Small intestine (tissue), 16 donors: ENCODE data around the gene GANC. TPM values are rescaled to one million over a fixed set of nuclear protein-coding genes. Genes with fewer than 3 reads are reported as not detected.
"Not testable (repeated sequence)": the region's sequence is repeated elsewhere in the genome, so short reads cannot be mapped to it uniquely, and the experiment has no call there.

Source experiments
- DNase-seq, 2 donors: peaks; one replicate each; pipeline versions ENCODE4 v3.0.0 to v3.0.0-alpha.2; 2013
- FAIRE-seq: peaks from 2 replicates; lab custom pipeline; 2012; peaks lifted over from hg19 to GRCh38; lab: Jason Lieb, UNC
- H3K27ac ChIP-seq, 3 donors: one replicate each; pipeline ENCODE4 v1.5.1; 2013; ENCODE audit warnings: low read length in 2 of 3, mild to moderate bottlenecking in 2 of 3, control low read depth in 1 of 3, inconsistent platforms in 1 of 3, low read depth in 1 of 3, moderate library complexity in 1 of 3
- H3K27me3 ChIP-seq, 3 donors: one replicate each; pipeline ENCODE4 v1.6.1; 2013; ENCODE audit warnings: low read length in 3 of 3, inconsistent platforms in 1 of 3; ENCODE audit not compliant: control insufficient read depth in 3 of 3, insufficient read depth in 3 of 3
- H3K36me3 ChIP-seq, 3 donors: one replicate each; pipeline ENCODE4 v1.6.1; 2013; ENCODE audit warnings: low read length in 3 of 3, inconsistent platforms in 1 of 3, low read depth in 1 of 3, mild to moderate bottlenecking in 1 of 3, moderate library complexity in 1 of 3; ENCODE audit not compliant: control insufficient read depth in 3 of 3, insufficient read depth in 2 of 3
- H3K4me1 ChIP-seq, 3 donors: one replicate each; pipeline ENCODE4 v1.6.1; 2013; ENCODE audit warnings: low read length in 2 of 3, inconsistent platforms in 1 of 3, low read depth in 1 of 3, mild to moderate bottlenecking in 1 of 3, moderate library complexity in 1 of 3; ENCODE audit not compliant: control insufficient read depth in 3 of 3, insufficient read depth in 2 of 3
- H3K4me3 ChIP-seq, 3 donors: one replicate each; pipeline ENCODE4 v1.5.1; 2013; ENCODE audit warnings: low read length in 3 of 3, control low read depth in 1 of 3, inconsistent platforms in 1 of 3, low read depth in 1 of 3, mild to moderate bottlenecking in 1 of 3, moderate library complexity in 1 of 3
- H3K9me3 ChIP-seq, 2 donors: one replicate each; pipeline ENCODE4 v1.6.1; 2013; ENCODE audit warnings: low read depth in 1 of 2, low read length in 1 of 2; ENCODE audit not compliant: control insufficient read depth in 2 of 2, insufficient read depth in 1 of 2
- WGBS, 3 donors: extraction: QIAGEN DNeasy Blood & Tissue Kit; methylation state at CpG; one replicate each; pipeline ENCODE4 v1.1.7; 2013; 5-methylcytosine and 5-hydroxymethylcytosine counted together
- long read RNA-seq, 10 donors: transcript quantifications; one replicate each; lab custom pipeline, GENCODE V29; 2026
- polyA plus RNA-seq, 4 donors: library from polyadenylated mRNA; stranded (reverse) in 3 of 4; unstranded in 1 of 4; fragments of 200-250 nt in 3 of 4; fragments of 120-200 nt in 1 of 4; gene quantifications; one replicate each; pipeline versions ENCODE4 v1.2.1 to v1.2.3, GENCODE V29; 2013
- donor health status: healthy with polysubstance abuse.
- donor health status: control.
- donor health status: control.
- donor health status: Bipolar disorder and iron deficiency.
- donor health status: healthy.

GANC gene, protein sequence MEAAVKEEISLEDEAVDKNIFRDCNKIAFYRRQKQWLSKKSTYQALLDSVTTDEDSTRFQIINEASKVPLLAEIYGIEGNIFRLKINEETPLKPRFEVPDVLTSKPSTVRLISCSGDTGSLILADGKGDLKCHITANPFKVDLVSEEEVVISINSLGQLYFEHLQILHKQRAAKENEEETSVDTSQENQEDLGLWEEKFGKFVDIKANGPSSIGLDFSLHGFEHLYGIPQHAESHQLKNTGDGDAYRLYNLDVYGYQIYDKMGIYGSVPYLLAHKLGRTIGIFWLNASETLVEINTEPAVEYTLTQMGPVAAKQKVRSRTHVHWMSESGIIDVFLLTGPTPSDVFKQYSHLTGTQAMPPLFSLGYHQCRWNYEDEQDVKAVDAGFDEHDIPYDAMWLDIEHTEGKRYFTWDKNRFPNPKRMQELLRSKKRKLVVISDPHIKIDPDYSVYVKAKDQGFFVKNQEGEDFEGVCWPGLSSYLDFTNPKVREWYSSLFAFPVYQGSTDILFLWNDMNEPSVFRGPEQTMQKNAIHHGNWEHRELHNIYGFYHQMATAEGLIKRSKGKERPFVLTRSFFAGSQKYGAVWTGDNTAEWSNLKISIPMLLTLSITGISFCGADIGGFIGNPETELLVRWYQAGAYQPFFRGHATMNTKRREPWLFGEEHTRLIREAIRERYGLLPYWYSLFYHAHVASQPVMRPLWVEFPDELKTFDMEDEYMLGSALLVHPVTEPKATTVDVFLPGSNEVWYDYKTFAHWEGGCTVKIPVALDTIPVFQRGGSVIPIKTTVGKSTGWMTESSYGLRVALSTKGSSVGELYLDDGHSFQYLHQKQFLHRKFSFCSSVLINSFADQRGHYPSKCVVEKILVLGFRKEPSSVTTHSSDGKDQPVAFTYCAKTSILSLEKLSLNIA (N-terminal part only)
- 10 to 100 TPM in 3 of 4 donors, 1 to 10 TPM in 1; 5.1 to 25.8 (median 11.1) TPM for polyA plus RNA-seq
- long read RNA-seq, donor 1 = 0 reads
- long read RNA-seq, donor 2 = 0 reads
- long read RNA-seq, donor 3 = 0 reads
- long read RNA-seq, donor 4 = 0 reads
- long read RNA-seq, donor 5, partial matches to known transcripts = 0 of 1 reads
- long read RNA-seq, donor 5, other reads (novel, unspliced or antisense) = 0 of 1 reads
- long read RNA-seq, donor 6, partial matches to known transcripts = 0 of 1 reads
- long read RNA-seq, donor 6, other reads (novel, unspliced or antisense) = 0 of 1 reads
- long read RNA-seq, donor 7, partial matches to known transcripts = 0 of 3 reads
- long read RNA-seq, donor 7, other reads (novel, unspliced or antisense) = 0 of 3 reads
- long read RNA-seq, donor 8 = 0 reads
- long read RNA-seq, donor 9 = 0 reads
- long read RNA-seq, donor 10, partial matches to known transcripts = 6 of 6 reads
- long read RNA-seq, donor 10, other reads (novel, unspliced or antisense) = 0 of 6 reads

DNA sequence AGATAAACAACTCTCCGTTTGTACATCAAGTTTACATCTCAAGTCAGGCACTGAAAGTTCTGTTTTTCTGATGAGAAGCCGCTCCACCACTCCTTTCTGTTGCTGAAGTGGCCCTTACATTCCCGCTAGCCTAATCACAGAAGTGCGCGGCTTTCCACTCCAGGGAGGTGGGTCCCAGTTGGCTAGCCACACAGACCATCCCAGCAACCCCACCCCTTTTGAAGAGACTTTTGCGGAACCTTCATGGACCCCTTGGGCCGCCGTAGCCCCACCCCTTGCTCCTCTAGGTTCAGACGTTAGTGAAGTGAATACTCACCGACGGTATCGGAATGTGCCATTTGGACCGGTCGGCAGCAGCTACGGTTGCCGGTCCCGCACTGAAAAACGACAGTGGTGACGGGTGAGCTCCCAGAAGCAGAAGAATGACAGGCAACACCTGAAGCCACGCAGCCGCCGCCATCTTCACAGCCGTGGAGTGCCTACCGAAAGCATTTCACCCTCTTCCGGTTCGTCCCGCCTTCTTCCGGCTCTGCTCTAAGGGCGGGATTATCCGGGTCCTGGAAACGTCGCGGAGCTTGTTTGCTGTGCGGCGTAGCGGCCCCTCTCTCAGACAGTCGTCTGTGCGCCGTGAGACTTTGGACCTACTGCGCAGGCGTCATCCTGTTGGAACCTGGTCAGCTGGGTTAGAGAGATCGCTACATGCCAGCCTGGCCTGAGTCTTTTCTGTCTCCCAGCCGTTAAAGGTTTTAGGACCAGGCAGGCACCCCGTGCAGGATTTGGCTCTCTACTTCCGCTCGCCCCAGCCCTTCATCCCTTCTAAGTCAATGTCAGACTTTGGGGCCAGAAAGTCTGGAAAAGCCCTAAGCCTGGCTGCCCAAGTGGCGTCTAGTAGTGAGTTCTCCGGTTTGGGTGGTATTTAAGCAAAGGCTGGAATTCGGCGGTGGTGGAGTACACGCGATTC lies at the start of gene GANC, which contains the start of gene TMEM87A:
TSS of gene GANC (plus strand) at position 263 of the 961 bp plus-strand sequence. CDS start 1,281 bp downstream, outside the sequence.
TSS of gene TMEM87A (minus strand) at position 495 of the 961 bp plus-strand sequence. CDS start at position 460, 35 bp downstream.
- H3K9me3 ChIP-seq = no peaks in the 10 kb centered on the region
- peak within 1 kb of the TSS; percentile 63 to 73 (median 68) for H3K4me3 ChIP-seq
- FAIRE-seq = no peak
- peaks cover 0 to 15% (median 8%) of the 10 kb centered on the region in 3 donors for H3K4me1 ChIP-seq
- peak within 1 kb of the TSS; percentile 98 to 100 (median 98) for H3K27ac ChIP-seq
- peaks cover 0 to 9% (median 1%) of the 10 kb centered on the region in 3 donors for H3K36me3 ChIP-seq
- H3K27me3 ChIP-seq = no peaks in the 10 kb centered on the region
- WGBS, 3 donors = 0% methylated on average over 52 of the region's 52 CpGs
- DNase-seq = peak; percentile 99

DNA sequence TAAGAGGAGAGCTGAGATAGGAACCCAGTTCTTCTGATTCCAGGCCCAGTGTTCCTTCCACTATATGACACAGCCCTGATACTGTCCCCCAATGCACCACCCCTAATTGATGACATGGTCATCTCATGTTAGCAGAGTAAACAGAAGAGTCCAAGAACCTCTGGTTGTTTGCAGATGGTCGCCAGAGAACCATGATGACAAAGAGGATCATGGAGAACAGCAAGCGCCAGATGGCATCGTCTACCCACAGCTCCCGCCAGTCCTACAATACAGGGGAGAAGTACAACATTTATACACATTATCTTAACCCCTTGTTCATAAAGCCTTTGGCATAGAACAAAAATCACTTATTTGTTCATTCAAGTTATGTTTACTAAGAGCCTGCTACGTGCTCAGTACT lies 46.4 kb upstream of the GANC start:
- H3K27ac ChIP-seq = no peak overlapping the region
- DNase-seq = no peak
- H3K9me3 ChIP-seq = no peaks in the 10 kb centered on the region
- H3K4me3 ChIP-seq = no peak overlapping the region
- peaks cover 0 to 15% (median 0%) of the 10 kb centered on the region in 3 donors for H3K4me1 ChIP-seq
- no peaks in the 10 kb centered on the region for H3K27me3 ChIP-seq
- peaks cover 12 to 41% (median 18%) of the 10 kb centered on the region in 3 donors for H3K36me3 ChIP-seq
- 90 to 94% (median 93%) methylated on average over 5 of the region's 5 CpGs for WGBS, 3 donors
- no peak for FAIRE-seq

DNA sequence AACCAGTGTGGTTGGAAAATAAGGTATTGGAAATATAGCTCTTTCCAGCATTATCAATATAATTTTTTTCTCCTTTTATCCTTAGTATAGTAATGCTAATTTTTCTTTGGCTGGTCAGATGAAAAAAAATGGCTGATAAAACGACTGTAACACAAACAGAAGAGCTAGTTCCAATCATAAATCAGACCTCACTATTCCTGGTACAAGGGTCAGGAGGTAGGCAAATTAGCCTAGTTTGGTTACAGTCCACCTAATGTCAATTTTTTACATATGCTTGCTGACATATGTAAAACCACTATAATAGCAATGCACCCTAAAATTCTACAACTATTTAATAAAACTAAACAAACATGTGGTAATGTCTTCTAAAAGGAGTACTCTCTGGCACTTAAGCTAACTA lies 45.0 kb upstream of the GANC start:
- Histone ChIP-seq H3K9me3 (no peaks in the 10 kb centered on the region), H3K4me3 (no peak overlapping the region), H3K36me3 (peaks cover 9 to 31% (median 18%) of the 10 kb centered on the region in 3 donors), H3K27ac (peak overlapping the region in 1 of 3 donors; percentile 52), H3K27me3 (no peaks in the 10 kb centered on the region), H3K4me1 (peaks cover 0 to 16% (median 0%) of the 10 kb centered on the region in 3 donors)
- FAIRE-seq = no peak
- peak; percentile 74 to 78 for DNase-seq
- WGBS, 3 donors = 9 to 38% (median 23%) methylated on average over 1 of the region's 1 CpG

DNA sequence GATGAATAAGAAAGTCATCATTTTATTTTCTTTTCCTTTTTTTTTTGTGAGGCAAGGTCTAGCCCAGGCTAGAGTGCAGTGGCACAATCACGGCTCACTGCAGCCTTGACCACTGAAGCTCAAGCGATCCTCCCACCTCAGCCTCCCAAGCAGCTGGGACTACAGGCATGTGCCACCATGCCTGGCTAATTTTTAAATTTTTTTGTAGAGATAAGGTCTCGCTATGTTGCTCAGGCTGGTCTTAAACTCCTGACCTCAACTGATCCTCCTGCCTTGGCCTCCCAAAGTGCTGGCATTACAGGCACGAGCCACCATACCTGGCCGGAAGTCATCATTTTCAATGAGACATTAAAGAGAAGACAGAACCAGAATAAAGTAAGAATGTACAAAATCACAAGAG lies 44.0 kb upstream of the GANC start:
- not testable (repeated sequence) for DNase-seq, H3K4me3 ChIP-seq, FAIRE-seq, H3K27me3 ChIP-seq, H3K9me3 ChIP-seq
- Histone ChIP-seq H3K4me1 (peaks cover 0 to 22% (median 0%) of the 10 kb centered on the region in 3 donors), H3K27ac (peak overlapping the region in 1 of 3 donors; percentile 41), H3K36me3 (peaks cover 7 to 30% (median 15%) of the 10 kb centered on the region in 3 donors)
- 88 to 94% (median 88%) methylated on average over 5 of the region's 5 CpGs for WGBS, 3 donors

DNA sequence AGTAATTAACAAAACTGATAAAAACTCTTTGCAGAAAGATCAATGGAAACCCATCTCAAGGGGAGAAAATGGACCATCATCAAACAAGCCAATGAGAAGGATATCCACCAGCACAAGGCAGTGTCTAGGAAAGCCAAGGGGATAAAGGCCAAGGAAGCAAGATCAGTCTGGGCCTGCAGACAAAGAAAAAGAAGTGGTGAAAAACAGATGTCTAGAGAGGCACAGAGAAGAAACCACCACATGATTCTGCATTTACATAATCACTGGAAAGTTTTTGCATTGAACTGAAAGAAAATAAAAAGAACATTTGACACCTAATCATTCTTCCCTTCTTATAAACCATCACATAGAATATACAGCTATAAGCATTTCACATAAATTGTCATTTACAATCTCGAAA lies 41.9 kb upstream of the GANC start:
- Histone ChIP-seq H3K9me3 (no peaks in the 10 kb centered on the region), H3K27ac (no peak overlapping the region), H3K27me3 (no peaks in the 10 kb centered on the region), H3K4me1 (peaks cover 0 to 22% (median 0%) of the 10 kb centered on the region in 3 donors), H3K36me3 (peaks cover 5 to 27% (median 12%) of the 10 kb centered on the region in 3 donors), H3K4me3 (no peak overlapping the region)
- 91 to 100% (median 95%) methylated on average over 1 of the region's 1 CpG for WGBS, 3 donors
- FAIRE-seq = no peak
- no peak for DNase-seq

DNA sequence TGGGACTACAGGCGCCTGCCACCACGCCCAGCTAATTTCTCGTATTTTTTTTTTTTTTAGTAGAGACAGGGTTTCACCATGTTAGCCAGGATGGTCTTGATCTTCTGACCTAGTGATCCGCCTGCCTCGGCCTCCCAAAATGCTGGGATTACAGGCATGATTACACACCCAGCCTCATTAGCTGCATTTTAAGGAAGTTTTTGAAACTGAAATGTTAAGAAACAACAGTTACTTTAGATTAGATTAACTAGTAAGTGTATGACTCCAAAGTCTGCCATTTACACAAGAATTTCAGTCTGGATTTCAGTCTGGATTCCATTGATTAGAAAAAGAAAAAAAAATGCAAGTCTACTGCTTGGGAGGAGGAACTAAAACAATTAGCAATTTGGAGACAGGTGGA lies 40.4 kb upstream of the GANC start:
- Histone ChIP-seq H3K36me3 (peaks cover 7 to 26% (median 15%) of the 10 kb centered on the region in 3 donors), H3K9me3 (no peaks in the 10 kb centered on the region), H3K4me1 (peaks cover 0 to 20% (median 0%) of the 10 kb centered on the region in 3 donors), H3K4me3 (no peak overlapping the region), H3K27me3 (no peaks in the 10 kb centered on the region), H3K27ac (peak overlapping the region in 1 of 3 donors; percentile 57)
- FAIRE-seq (no peak), DNase-seq (peak in 1 of 2 donors; percentile 35)
- 72 to 78% (median 76%) methylated on average over 5 of the region's 5 CpGs for WGBS, 3 donors

DNA sequence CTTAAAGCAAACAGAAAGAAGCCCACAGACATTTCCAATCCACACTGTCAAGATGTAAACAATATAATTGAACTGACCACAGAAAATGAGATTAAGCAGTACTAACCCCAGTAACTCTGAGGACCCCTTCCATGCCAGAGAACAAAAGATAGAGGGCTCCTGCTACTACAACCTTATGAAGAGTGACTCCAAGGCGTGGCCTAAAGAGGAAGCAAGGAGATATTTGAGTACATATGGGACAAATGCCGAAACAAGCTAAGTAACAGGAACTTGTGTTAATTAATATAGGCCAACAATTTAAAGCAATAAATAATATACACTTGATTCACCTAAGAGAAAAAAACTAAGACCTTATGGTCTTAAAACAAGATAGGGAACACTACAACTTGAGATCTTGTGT lies 39.9 kb upstream of the GANC start:
- no peaks in the 10 kb centered on the region for H3K9me3 ChIP-seq
- DNase-seq = peak in 1 of 2 donors; percentile 21
- peaks cover 7 to 28% (median 17%) of the 10 kb centered on the region in 3 donors for H3K36me3 ChIP-seq
- H3K27me3 ChIP-seq = no peaks in the 10 kb centered on the region
- no peak for FAIRE-seq
- no peak overlapping the region for H3K4me3 ChIP-seq
- H3K4me1 ChIP-seq = peaks cover 0 to 15% (median 0%) of the 10 kb centered on the region in 3 donors
- 77 to 86% (median 78%) methylated on average over 2 of the region's 2 CpGs for WGBS, 3 donors
- peak overlapping the region in 1 of 3 donors; percentile 57 for H3K27ac ChIP-seq
